OCI-LY1 (cell line): ENCODE data around the gene KCNJ12.
"Not testable (repeated sequence)": the region's sequence is repeated elsewhere in the genome, so short reads cannot be mapped to it uniquely, and the experiment has no call there.

Experiments
- H2AFZ ChIP-seq: fragments of 200-600 bp; sonication (generic), shearing (Covaris generic); 2 replicates; pipeline ENCODE4 v1.6.0; 2014; ENCODE audit warnings: antibody characterized with exemption, mild to moderate bottlenecking, low read length
- H3F3A ChIP-seq: fragments of 200-600 bp; sonication (generic), shearing (Covaris generic); 2 replicates; pipeline ENCODE4 v1.6.0; 2014; ENCODE audit warnings: mild to moderate bottlenecking, antibody characterized with exemption, low read length, moderate library complexity; ENCODE audit not compliant: insufficient read depth
- H3K27ac ChIP-seq: fragments of 200-600 bp; sonication (generic); 2 replicates; pipeline ENCODE4 v1.5.1; 2014; ENCODE audit warnings: low read length, mixed run types, mild to moderate bottlenecking, low read depth; ENCODE audit not compliant: poor library complexity, severe bottlenecking
- H3K27me3 ChIP-seq: fragments of 200-600 bp; sonication (generic); 2 replicates; pipeline ENCODE4 v1.6.0; 2014; ENCODE audit warnings: antibody characterized with exemption, mild to moderate bottlenecking, low read length, moderate library complexity; ENCODE audit not compliant: insufficient read depth
- H3K36me3 ChIP-seq: fragments of 200-600 bp; sonication (generic); 2 replicates; pipeline ENCODE4 v1.6.1; 2014; ENCODE audit warnings: mild to moderate bottlenecking, antibody characterized with exemption, low read length, moderate library complexity, mixed read lengths; ENCODE audit not compliant: insufficient read depth
- H3K4me1 ChIP-seq: fragments of 200-600 bp; sonication (generic); 2 replicates; pipeline ENCODE4 v1.5.1; 2014; ENCODE audit warnings: mild to moderate bottlenecking, low read length, moderate library complexity; ENCODE audit not compliant: insufficient read depth, severe bottlenecking
- H3K4me2 ChIP-seq: fragments of 200-600 bp; sonication (generic), shearing (Covaris generic); 2 replicates; pipeline ENCODE4 v1.6.1; 2014; ENCODE audit warnings: low read length
- H3K4me3 ChIP-seq: fragments of 200-600 bp; sonication (generic); 2 replicates; pipeline ENCODE4 v1.5.1; 2014; ENCODE audit warnings: low read length, low read depth, mild to moderate bottlenecking, mixed read lengths; ENCODE audit not compliant: poor library complexity, severe bottlenecking
- H3K79me2 ChIP-seq: fragments of 200-600 bp; shearing (Covaris generic); 2 replicates; pipeline ENCODE4 v1.6.1; 2016; ENCODE audit warnings: mixed run types, low read length, mixed read lengths; ENCODE audit not compliant: insufficient read depth
- H3K9ac ChIP-seq: fragments of 200-600 bp; sonication (generic), shearing (Covaris generic); 2 replicates; pipeline ENCODE4 v1.6.1; 2014; ENCODE audit warnings: mild to moderate bottlenecking, low read length, mixed read lengths
- H3K9me2 ChIP-seq: fragments of 200-600 bp; sonication (generic), shearing (Covaris generic); 2 replicates; pipeline ENCODE4 v1.6.1; 2014; ENCODE audit warnings: low read depth, mild to moderate bottlenecking, low read length, mixed read lengths
- H3K9me3 ChIP-seq: fragments of 200-600 bp; shearing (Covaris generic); 2 replicates; pipeline ENCODE4 v1.6.1; 2014; ENCODE audit warnings: low read length, mixed read lengths
- H4K20me1 ChIP-seq: fragments of 200-600 bp; sonication (generic), shearing (Covaris generic); 2 replicates; pipeline ENCODE4 v1.6.0; 2016; ENCODE audit warnings: mild to moderate bottlenecking, low read length; ENCODE audit not compliant: insufficient read depth

KCNJ12 gene

GRCh38 chr17:21427727-21428126 is 51.6 kb downstream of the KCNJ12 start:
- not testable (repeated sequence) for H3K9me3 ChIP-seq, H3K27ac ChIP-seq, H3F3A ChIP-seq, H3K4me2 ChIP-seq, H3K79me2 ChIP-seq, H4K20me1 ChIP-seq, H3K4me3 ChIP-seq, H2AFZ ChIP-seq, H3K36me3 ChIP-seq, H3K4me1 ChIP-seq, H3K9me2 ChIP-seq, H3K27me3 ChIP-seq, H3K9ac ChIP-seq

- H4K20me1 ChIP-seq, H3K9ac ChIP-seq, H3K4me3 ChIP-seq, H3K4me2 ChIP-seq, H3F3A ChIP-seq, H3K36me3 ChIP-seq, H3K9me3 ChIP-seq, H3K79me2 ChIP-seq, H3K27me3 ChIP-seq, H3K27ac ChIP-seq, H2AFZ ChIP-seq, H3K9me2 ChIP-seq, H3K4me1 ChIP-seq: not testable (repeated sequence)
Measured at GRCh38 chr17:21428752-21429424, 52.7 kb downstream of the KCNJ12 start.

GRCh38 chr17:21429921-21430628 is 53.9 kb downstream of the KCNJ12 start:
- H3K27me3 ChIP-seq, H2AFZ ChIP-seq, H3K79me2 ChIP-seq, H3K4me3 ChIP-seq, H4K20me1 ChIP-seq, H3F3A ChIP-seq, H3K27ac ChIP-seq, H3K9me3 ChIP-seq, H3K9ac ChIP-seq, H3K36me3 ChIP-seq, H3K9me2 ChIP-seq, H3K4me1 ChIP-seq, H3K4me2 ChIP-seq: not testable (repeated sequence)

- not testable (repeated sequence) for H3K9ac ChIP-seq, H3K9me2 ChIP-seq, H3K27ac ChIP-seq, H3K4me2 ChIP-seq, H3K36me3 ChIP-seq, H3K4me1 ChIP-seq, H4K20me1 ChIP-seq, H2AFZ ChIP-seq, H3K9me3 ChIP-seq, H3K79me2 ChIP-seq, H3F3A ChIP-seq, H3K4me3 ChIP-seq, H3K27me3 ChIP-seq
Measured at GRCh38 chr17:21433971-21434370, 57.8 kb downstream of the KCNJ12 start.

GRCh38 chr17:21434976-21435375 is 58.8 kb downstream of the KCNJ12 start:
- H3K9me2 ChIP-seq, H3K27me3 ChIP-seq, H3K4me1 ChIP-seq, H4K20me1 ChIP-seq, H3K27ac ChIP-seq, H3K4me3 ChIP-seq, H3K4me2 ChIP-seq, H2AFZ ChIP-seq, H3K36me3 ChIP-seq, H3K9ac ChIP-seq, H3F3A ChIP-seq, H3K79me2 ChIP-seq, H3K9me3 ChIP-seq: not testable (repeated sequence)

- H3K9me3 ChIP-seq, H3K9me2 ChIP-seq, H3F3A ChIP-seq, H3K9ac ChIP-seq, H3K4me3 ChIP-seq, H3K36me3 ChIP-seq, H3K27ac ChIP-seq, H2AFZ ChIP-seq, H3K27me3 ChIP-seq, H3K79me2 ChIP-seq, H4K20me1 ChIP-seq, H3K4me2 ChIP-seq, H3K4me1 ChIP-seq: not testable (repeated sequence)
Measured at GRCh38 chr17:21436481-21436880, 60.3 kb downstream of the KCNJ12 start.

- H4K20me1 ChIP-seq, H3F3A ChIP-seq, H3K4me3 ChIP-seq, H3K27ac ChIP-seq, H3K4me2 ChIP-seq, H3K36me3 ChIP-seq, H3K9me2 ChIP-seq, H3K27me3 ChIP-seq, H3K9ac ChIP-seq, H2AFZ ChIP-seq, H3K79me2 ChIP-seq, H3K9me3 ChIP-seq, H3K4me1 ChIP-seq: not testable (repeated sequence)
Measured at GRCh38 chr17:21436883-21437836, 61.0 kb downstream of the KCNJ12 start.
